ENCODE measurements around the gene PLB1.
"Not testable (repeated sequence)": the region's sequence is repeated elsewhere in the genome, so short reads cannot be mapped to it uniquely, and the experiment has no call there.

The PLB1 gene

GRCh38 chr2:28533044-28533680 is 37.3 kb downstream of the PLB1 start:
- no peak for DNase-seq (ENCODE audit: low spot score)

- no peak for DNase-seq (ENCODE audit: low spot score)
Observed at GRCh38 chr2:28534817-28535216, 39.0 kb downstream of the PLB1 start.

DNA sequence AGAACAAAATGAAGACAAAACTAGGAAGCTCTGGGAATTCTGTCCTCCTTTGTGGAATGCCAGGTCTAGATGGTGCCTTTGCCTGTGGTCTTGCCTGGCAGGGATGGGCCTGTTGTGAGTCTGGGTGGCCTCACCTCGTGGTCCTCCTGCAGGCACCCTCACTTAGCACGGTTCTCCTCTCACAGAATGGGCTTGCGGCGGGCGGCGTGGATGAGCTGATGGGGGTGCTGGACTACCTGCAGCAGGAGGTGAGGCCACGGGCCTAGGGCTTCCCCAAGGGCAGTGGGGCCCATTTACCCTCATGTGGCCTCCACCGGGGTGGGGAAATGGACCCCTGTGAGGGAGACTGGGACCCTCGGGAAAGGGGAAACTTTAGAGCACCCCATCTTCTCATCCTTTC is 42.3 kb downstream of the PLB1 start:
- DNase-seq (ENCODE audit: low spot score) = no peak

GRCh38 chr2:28538652-28539051 is 42.8 kb downstream of the PLB1 start:
- no peak for DNase-seq (ENCODE audit: low spot score)

DNA sequence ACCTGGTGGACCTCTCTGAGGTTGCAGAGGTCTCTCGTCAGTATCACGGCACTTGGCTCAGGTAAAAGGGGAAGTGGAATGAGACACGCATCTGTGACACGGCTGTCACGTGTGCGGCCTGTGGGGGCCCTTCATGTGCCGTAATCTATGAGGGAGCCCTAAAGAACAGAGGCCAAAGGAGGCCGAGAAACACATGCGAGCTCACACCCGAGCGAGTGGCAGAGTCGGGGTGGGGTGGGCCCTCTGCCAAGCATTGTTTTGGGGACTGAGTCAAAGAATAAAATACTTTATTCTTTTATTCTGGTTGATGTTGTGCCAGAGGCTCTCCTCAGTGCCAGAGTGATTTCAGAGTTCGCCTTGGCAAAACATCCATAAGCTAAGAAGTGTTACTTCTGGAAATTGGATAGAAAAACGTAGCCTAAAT is 43.3 kb downstream of the PLB1 start:
- DNase-seq (ENCODE audit: low spot score) = no peak

- DNase-seq (ENCODE audit: low spot score) = no peak
Observed at GRCh38 chr2:28543316-28544035, 47.6 kb downstream of the PLB1 start.

DNA sequence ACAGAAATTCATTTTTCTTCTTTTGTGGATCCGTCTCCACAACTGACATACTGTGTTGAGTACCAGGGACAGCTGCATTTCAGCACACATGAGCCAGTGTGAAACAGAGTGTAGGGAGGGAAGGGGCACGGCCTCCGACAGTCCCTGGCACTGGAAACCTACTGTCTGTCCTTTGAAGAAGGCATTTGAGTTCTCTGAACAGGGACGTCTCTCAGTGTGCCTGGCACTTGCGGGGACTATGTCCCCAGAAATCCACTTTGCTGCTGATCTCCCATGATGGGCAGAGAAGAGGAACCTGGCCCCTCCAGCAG is 48.1 kb downstream of the PLB1 start:
- no peak for DNase-seq (ENCODE audit: low spot score)

DNA sequence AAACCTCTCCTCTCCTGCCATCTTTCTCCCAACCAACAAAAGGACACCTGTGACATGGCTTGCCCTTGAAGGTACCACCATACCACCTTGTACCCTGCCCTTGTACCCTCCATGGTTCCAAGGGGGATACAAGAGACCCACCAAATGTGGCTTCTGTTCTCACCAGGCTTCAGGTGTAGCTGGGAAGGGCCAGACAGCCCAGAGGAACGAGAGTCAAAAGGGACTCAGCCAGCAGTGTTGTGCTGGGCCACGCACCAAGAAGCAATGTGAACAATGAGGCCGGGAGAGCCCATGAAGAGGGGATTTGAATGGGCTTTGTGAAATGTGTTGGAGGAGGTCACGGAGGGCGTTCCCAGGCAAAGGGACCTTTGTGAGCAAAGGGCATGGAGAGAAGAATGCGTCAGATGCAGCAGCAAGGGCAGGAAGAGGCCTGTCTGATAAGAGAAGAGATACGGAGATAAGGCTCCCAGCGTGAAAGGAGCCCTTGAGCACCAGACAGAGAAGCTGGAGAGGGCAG is 48.6 kb downstream of the PLB1 start:
- DNase-seq (ENCODE audit: low spot score) = peak; percentile 7

GRCh38 chr2:28544922-28545589 is 49.2 kb downstream of the PLB1 start:
- DNase-seq (ENCODE audit: low spot score) = peak; percentile 9

DNA sequence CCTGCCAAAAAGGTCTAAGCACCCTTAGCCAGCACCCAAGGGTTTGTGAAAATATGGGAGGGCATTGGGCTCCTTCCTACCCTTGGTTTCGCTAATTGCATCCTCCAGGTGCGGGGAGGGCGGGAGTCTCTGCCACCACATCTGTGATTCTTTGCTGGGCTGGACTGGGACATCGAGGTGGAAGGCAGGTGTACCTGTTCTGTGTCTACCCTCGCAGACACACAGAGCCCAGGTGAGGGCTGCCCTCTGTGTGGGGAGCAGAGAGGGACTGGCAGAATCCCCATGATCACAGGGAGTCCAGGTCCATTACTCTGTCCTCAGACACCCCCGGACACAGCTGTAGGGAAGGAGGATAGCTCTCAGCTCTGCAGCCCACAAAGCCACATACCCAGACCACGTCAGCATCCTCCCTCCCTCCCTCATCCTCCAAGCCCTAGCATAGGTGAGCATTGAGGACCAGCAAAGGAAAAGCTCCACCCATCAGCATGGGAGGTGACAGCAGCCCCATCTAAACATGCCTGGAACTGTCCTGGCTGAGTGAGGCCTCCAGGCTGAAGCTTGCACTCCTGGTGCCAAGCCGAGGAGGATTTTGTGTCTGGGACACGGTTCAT is 49.8 kb downstream of the PLB1 start:
- peak; percentile 18 for DNase-seq (ENCODE audit: low spot score)

- no peak for DNase-seq (ENCODE audit: low spot score)
Observed at GRCh38 chr2:28546242-28546641, 50.4 kb downstream of the PLB1 start.

GRCh38 chr2:28547223-28547860 is 51.5 kb downstream of the PLB1 start:
- DNase-seq (ENCODE audit: low spot score) = no peak

- no peak for DNase-seq (ENCODE audit: low spot score)
Observed at GRCh38 chr2:28547906-28548600, 52.2 kb downstream of the PLB1 start.

- DNase-seq (ENCODE audit: low spot score) = not testable (repeated sequence)
Observed at GRCh38 chr2:28550345-28550744, 54.5 kb downstream of the PLB1 start.

- no peak for DNase-seq (ENCODE audit: low spot score)
Observed at GRCh38 chr2:28552045-28552823, 56.4 kb downstream of the PLB1 start.

- DNase-seq (ENCODE audit: low spot score) = no peak
Observed at GRCh38 chr2:28556303-28556702, 60.4 kb downstream of the PLB1 start.

GRCh38 chr2:28557389-28558131 is 61.7 kb downstream of the PLB1 start:
- no peak for DNase-seq (ENCODE audit: low spot score)

DNA sequence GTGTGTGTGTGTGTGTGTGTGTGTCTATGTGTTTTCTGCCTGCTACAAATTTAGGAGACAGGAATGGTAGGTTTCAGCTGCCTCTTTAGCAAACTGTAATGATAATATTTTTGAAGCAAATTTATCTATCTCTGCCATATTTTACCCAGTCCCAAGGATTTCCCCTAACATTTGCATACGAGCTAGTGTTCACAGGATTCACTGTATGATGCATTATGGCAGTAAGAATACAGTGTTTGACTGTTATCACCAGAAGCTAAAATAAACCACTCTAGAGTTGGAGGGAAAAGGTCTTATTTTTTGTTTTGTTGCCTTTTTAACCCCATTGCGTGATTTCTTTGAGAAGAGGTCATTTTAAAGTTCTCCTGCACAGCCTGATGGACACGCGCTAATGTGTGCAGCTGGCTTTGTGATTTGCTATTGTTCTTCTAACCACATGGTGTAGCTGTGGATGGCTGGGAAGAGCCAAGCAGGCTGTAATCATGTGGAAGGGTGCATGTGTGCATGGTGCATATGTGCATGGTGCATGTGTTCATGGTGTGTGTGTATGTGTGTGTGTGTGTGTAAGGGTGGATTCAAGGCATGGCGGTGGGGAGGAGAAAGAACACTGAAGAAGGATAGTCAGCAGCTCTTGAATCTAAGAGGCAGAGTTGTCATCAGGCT is 62.4 kb downstream of the PLB1 start:
- no peak for DNase-seq (ENCODE audit: low spot score)

DNA sequence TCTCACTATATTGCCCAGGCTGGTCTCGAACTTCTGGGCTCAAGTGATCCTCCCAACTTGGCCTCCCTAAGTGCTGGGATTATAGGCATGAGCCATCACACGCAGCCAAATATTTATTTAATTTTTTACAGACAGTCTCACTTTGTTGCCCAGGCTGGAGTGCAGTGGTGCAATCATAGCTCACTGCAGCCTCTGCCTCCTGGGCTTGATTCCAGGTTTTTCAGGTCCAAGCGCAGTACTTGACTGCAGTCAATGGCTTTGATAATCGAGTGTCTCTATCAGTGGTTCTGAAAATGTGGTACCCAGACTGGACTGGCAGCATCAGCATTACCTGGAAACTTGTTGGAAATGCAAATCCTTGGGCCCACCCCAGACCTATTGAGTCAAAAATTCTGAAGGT is 63.1 kb downstream of the PLB1 start:
- DNase-seq (ENCODE audit: low spot score) = no peak

- no peak for DNase-seq (ENCODE audit: low spot score)
Observed at GRCh38 chr2:28563869-28564268, 68.0 kb downstream of the PLB1 start.
